HEK293 (cell line): ENCODE data around the gene SYT5.

Experiments used
- BCL11B ChIP-seq: fragments of 450-650 bp; formaldehyde crosslinking; IDR thresholded peaks from 2 replicates; pipeline ENCODE4 v1.5.1; 2016; ENCODE audit warnings: low read depth, missing biosample characterization, missing genetic modification characterization
- EGR2 ChIP-seq: fragments of 450-650 bp; formaldehyde crosslinking; IDR thresholded peaks from 2 replicates; pipeline ENCODE4 v1.5.1; 2016; ENCODE audit warnings: low read depth, missing biosample characterization, missing genetic modification characterization
- GLI4 ChIP-seq: fragments of 450-650 bp; formaldehyde crosslinking; IDR thresholded peaks from 2 replicates; pipeline ENCODE4 v1.5.1; 2016; ENCODE audit warnings: missing biosample characterization, missing genetic modification characterization
- HOXC10 ChIP-seq: sonication (generic); formaldehyde crosslinking; IDR thresholded peaks from 2 replicates; pipeline ENCODE4 v1.8.1; 2023; ENCODE audit warnings: mild to moderate bottlenecking, missing genetic modification reagents
- KLF9 ChIP-seq: fragments of 450-650 bp; formaldehyde crosslinking; IDR thresholded peaks from 2 replicates; pipeline ENCODE4 v1.5.1; 2016; ENCODE audit warnings: missing biosample characterization, missing genetic modification characterization, low read depth
- OSR2 ChIP-seq: fragments of 450-650 bp; formaldehyde crosslinking; IDR thresholded peaks from 2 replicates; pipeline ENCODE4 v1.5.1; 2016; ENCODE audit warnings: missing biosample characterization, missing genetic modification characterization
- PBX3 ChIP-seq: sonication (generic); formaldehyde crosslinking; IDR thresholded peaks from 2 replicates; pipeline ENCODE4 v1.8.1; 2022; ENCODE audit warnings: mild to moderate bottlenecking, moderate library complexity, missing genetic modification reagents
- PRDM1 ChIP-seq: fragments of 450-650 bp; formaldehyde crosslinking; IDR thresholded peaks from 2 replicates; pipeline ENCODE4; 2016; ENCODE audit warnings: missing biosample characterization, missing genetic modification characterization
- PRDM4 ChIP-seq: fragments of 450-650 bp; formaldehyde crosslinking; IDR thresholded peaks from 2 replicates; pipeline ENCODE4 v1.5.1; 2017; ENCODE audit warnings: missing biosample characterization, missing genetic modification characterization
- SCRT2 ChIP-seq: fragments of 450-650 bp; formaldehyde crosslinking; IDR thresholded peaks from 2 replicates; pipeline ENCODE4 v1.5.1; 2016; ENCODE audit warnings: missing biosample characterization, missing genetic modification characterization
- SP3 ChIP-seq: fragments of 450-650 bp; formaldehyde crosslinking; IDR thresholded peaks from 2 replicates; pipeline ENCODE4 v1.5.1; 2016; ENCODE audit warnings: missing biosample characterization, missing genetic modification characterization
- SP7 ChIP-seq: fragments of 450-650 bp; formaldehyde crosslinking; IDR thresholded peaks from 2 replicates; pipeline ENCODE4 v1.5.1; 2016; ENCODE audit warnings: missing biosample characterization, missing genetic modification characterization
- ZNF148 ChIP-seq: fragments of 450-650 bp; formaldehyde crosslinking; IDR thresholded peaks from 2 replicates; pipeline ENCODE4 v1.5.0; 2017; ENCODE audit warnings: missing biosample characterization, missing genetic modification characterization, borderline replicate concordance
- ZNF155 ChIP-seq: fragments of 450-650 bp; formaldehyde crosslinking; IDR thresholded peaks from 2 replicates; pipeline ENCODE4 v1.5.1; 2016; ENCODE audit warnings: missing biosample characterization, missing genetic modification characterization
- ZNF19 ChIP-seq: fragments of 450-650 bp; formaldehyde crosslinking; IDR thresholded peaks from 2 replicates; pipeline ENCODE4; 2016; ENCODE audit warnings: missing biosample characterization, missing genetic modification characterization, low read depth
- ZNF221 ChIP-seq: fragments of 450-650 bp; formaldehyde crosslinking; IDR thresholded peaks from 2 replicates; pipeline ENCODE4 v1.5.1; 2017; ENCODE audit warnings: missing biosample characterization, missing genetic modification characterization, borderline replicate concordance
- ZNF23 ChIP-seq: fragments of 450-650 bp; formaldehyde crosslinking; IDR thresholded peaks from 2 replicates; pipeline ENCODE4 v1.5.1; 2016; ENCODE audit warnings: missing biosample characterization, missing genetic modification characterization, borderline replicate concordance
- ZNF280D ChIP-seq: fragments of 450-650 bp; formaldehyde crosslinking; IDR thresholded peaks from 2 replicates; pipeline ENCODE4 v1.5.1; 2016; ENCODE audit warnings: missing biosample characterization, missing genetic modification characterization
- ZNF302 ChIP-seq: fragments of 450-650 bp; formaldehyde crosslinking; IDR thresholded peaks from 2 replicates; pipeline ENCODE4 v1.5.1; 2016; ENCODE audit warnings: missing biosample characterization, missing genetic modification characterization, low read depth
- ZNF416 ChIP-seq: fragments of 450-650 bp; formaldehyde crosslinking; IDR thresholded peaks from 2 replicates; pipeline ENCODE4 v1.5.1; 2016; ENCODE audit warnings: missing biosample characterization, missing genetic modification characterization
- ZNF560 ChIP-seq: fragments of 450-650 bp; formaldehyde crosslinking; IDR thresholded peaks from 2 replicates; pipeline ENCODE4 v1.5.1; 2017; ENCODE audit warnings: missing biosample characterization, missing genetic modification characterization, borderline replicate concordance
- ZNF561 ChIP-seq: fragments of 450-650 bp; IDR thresholded peaks from 2 replicates; pipeline ENCODE4 v1.5.1; 2018; ENCODE audit warnings: missing biosample characterization, missing genetic modification characterization, borderline replicate concordance
- ZNF654 ChIP-seq: fragments of 450-650 bp; formaldehyde crosslinking; IDR thresholded peaks from 2 replicates; pipeline ENCODE4 v1.5.1; 2016; ENCODE audit warnings: low read depth, missing biosample characterization, missing genetic modification characterization
- ZNF660 ChIP-seq: fragments of 450-650 bp; IDR thresholded peaks from 2 replicates; pipeline ENCODE4 v1.5.1; 2018; ENCODE audit warnings: missing biosample characterization, mild to moderate bottlenecking, missing genetic modification characterization
- ZNF777 ChIP-seq: fragments of 450-650 bp; formaldehyde crosslinking; IDR thresholded peaks from 2 replicates; pipeline ENCODE4 v1.5.1; 2017; ENCODE audit warnings: missing biosample characterization, missing genetic modification characterization, borderline replicate concordance
- ZNF843 ChIP-seq: fragments of 450-650 bp; formaldehyde crosslinking; IDR thresholded peaks from 2 replicates; pipeline ENCODE4 v1.5.1; 2016; ENCODE audit warnings: missing biosample characterization, missing genetic modification characterization
- ZSCAN18 ChIP-seq: fragments of 450-650 bp; formaldehyde crosslinking; IDR thresholded peaks from 2 replicates; pipeline ENCODE4 v1.5.1; 2016; ENCODE audit warnings: missing biosample characterization, missing genetic modification characterization
- ZSCAN23 ChIP-seq: fragments of 450-650 bp; formaldehyde crosslinking; IDR thresholded peaks from 2 replicates; pipeline ENCODE4 v1.5.1; 2016; ENCODE audit warnings: missing biosample characterization, missing genetic modification characterization
- ZSCAN30 ChIP-seq: fragments of 450-650 bp; IDR thresholded peaks from 2 replicates; pipeline ENCODE4 v1.5.1; 2018; ENCODE audit warnings: missing biosample characterization, mild to moderate bottlenecking, missing genetic modification characterization, moderate library complexity

Gene SYT5

GRCh38 chr19:55166530-55167268 is 13.4 kb downstream of the SYT5 start, which contains the start of gene DNAAF3 (continued):
- TF ChIP-seq ZNF654 (tag by site-specific recombination) (no peak), ZNF155 (tag by site-specific recombination) (no peak), ZSCAN30 (tag by site-specific recombination) (peak; percentile 12; the same call in 1 of the 2 replicates), KLF9 (peak; percentile 80), SP7 (tag by site-specific recombination) (peak; percentile 80), ZNF280D (tag by site-specific recombination) (no peak), HOXC10 (CRISPR knock-in tag) (no peak), ZSCAN23 (no peak), ZNF777 (tag by site-specific recombination) (no peak), ZNF221 (tag by site-specific recombination) (no peak), PBX3 (CRISPR knock-in tag) (no peak), EGR2 (tag by site-specific recombination) (peak; percentile 67), ZNF19 (tag by site-specific recombination) (no peak), ZNF416 (tag by site-specific recombination) (no peak), GLI4 (tag by site-specific recombination) (no peak), PRDM4 (tag by site-specific recombination) (0 out of 2 replicates have a peak, but pooled peaks have one; percentile 40), OSR2 (no peak), ZNF302 (tag by site-specific recombination) (no peak), ZNF561 (tag by site-specific recombination) (peak; percentile 57; the same call in 1 of the 2 replicates), SCRT2 (tag by site-specific recombination) (peak; percentile 100), ZNF148 (tag by site-specific recombination) (no peak), ZNF660 (tag by site-specific recombination) (peak; percentile 80), SP3 (tag by site-specific recombination) (peak; percentile 93), PRDM1 (peak; percentile 85), ZSCAN18 (tag by site-specific recombination) (peak; percentile 65; the same call in 1 of the 2 replicates), ZNF843 (no peak), ZNF560 (tag by site-specific recombination) (no peak), BCL11B (tag by site-specific recombination) (no peak), ZNF23 (tag by site-specific recombination) (no peak)
